IMR-90 (cell line): ENCODE data around the gene MAJIN. TPM values are rescaled to one million over a fixed set of nuclear protein-coding genes. Genes with fewer than 3 reads are reported as not detected.

ENCODE experiments used
- ATAC-seq: fragments of 200-7000 bp; cut with Tn5 transposase; 2 replicates; pipeline ENCODE4 v1.9.1; 2020; ENCODE audit warnings: low read depth, mild to moderate bottlenecking, moderate library complexity
- BruUV-seq: library from RNA; stranded (reverse); fragments of 400-500 nt; replicated peaks from 2 replicates; lab custom pipeline; 2021; lab: Mats Ljungman, UMichigan
- CTCF ChIA-PET: fragments of 300-600 bp; formaldehyde crosslinking; extraction: SDS; loops from one replicate; lab custom pipeline; 2021; ENCODE audit warnings: antibody characterized with exemption; lab: Yijun Ruan, JAX
- POLR2A ChIA-PET: fragments of 300-600 bp; sonication (Branson Sonifier 250); formaldehyde crosslinking; loops from one replicate; lab custom pipeline; 2022; ENCODE audit warnings: antibody characterized with exemption; ENCODE audit not compliant: unreplicated experiment; lab: Charles Lee
- DNase-seq: peaks from one replicate; pipeline ENCODE4 v3.0.0; 2013
- H2AFZ ChIP-seq: replicated peaks from 2 replicates; pipeline ENCODE3; 2013; ENCODE audit warnings: low read length, mild to moderate bottlenecking; ENCODE audit not compliant: poor library complexity
- H2AK5ac ChIP-seq: 2 replicates; pipeline ENCODE4 v1.6.1; 2013; ENCODE audit warnings: low read depth, low read length, inconsistent platforms
- H2AK9ac ChIP-seq: replicated peaks from 2 replicates; pipeline ENCODE3; 2013; ENCODE audit warnings: mild to moderate bottlenecking, low read depth, low read length, moderate library complexity; ENCODE audit not compliant: poor library complexity
- H2BK120ac ChIP-seq: 2 replicates; pipeline ENCODE4 v1.6.1; 2013; ENCODE audit warnings: low read depth, low read length, inconsistent platforms
- H2BK15ac ChIP-seq: 3 replicates; pipeline ENCODE4 v1.6.1; 2013; ENCODE audit warnings: low read depth, low read length, inconsistent platforms
- H2BK20ac ChIP-seq: 2 replicates; pipeline ENCODE4 v1.6.1; 2013; ENCODE audit warnings: low read depth, mild to moderate bottlenecking, inconsistent platforms, low read length, moderate library complexity
- H2BK5ac ChIP-seq: 2 replicates; pipeline ENCODE4 v1.6.1; 2013; ENCODE audit warnings: mild to moderate bottlenecking, low read depth, low read length, inconsistent platforms; ENCODE audit not compliant: poor library complexity, severe bottlenecking
- H3K14ac ChIP-seq: replicated peaks from 2 replicates; pipeline ENCODE4 v1.6.1; 2013; ENCODE audit warnings: low read depth, low read length, inconsistent platforms
- H3K18ac ChIP-seq: 2 replicates; pipeline ENCODE4 v1.6.1; 2013; ENCODE audit warnings: low read depth, low read length, control low read depth
- H3K23ac ChIP-seq: 2 replicates; pipeline ENCODE4 v1.6.1; 2013; ENCODE audit warnings: low read depth, low read length, inconsistent platforms
- H3K27ac ChIP-seq: 2 replicates; pipeline ENCODE4 v1.5.1; 2013; ENCODE audit warnings: mild to moderate bottlenecking, control low read depth, low read length; ENCODE audit not compliant: insufficient read depth
- H3K27me3 ChIP-seq: 2 replicates; pipeline ENCODE4 v1.6.1; 2013; ENCODE audit warnings: low read length; ENCODE audit not compliant: control insufficient read depth, insufficient read depth
- H3K36me3 ChIP-seq: 2 replicates; pipeline ENCODE4 v1.6.1; 2013; ENCODE audit warnings: low read length, mixed read lengths; ENCODE audit not compliant: control insufficient read depth, insufficient read depth
- H3K4ac ChIP-seq: 2 replicates; pipeline ENCODE4 v1.6.1; 2013; ENCODE audit warnings: low read depth, low read length, inconsistent platforms
- H3K4me1 ChIP-seq: 2 replicates; pipeline ENCODE4 v1.6.1; 2013; ENCODE audit warnings: low read length, mixed read lengths; ENCODE audit not compliant: control insufficient read depth, insufficient read depth
- H3K4me2 ChIP-seq: 2 replicates; pipeline ENCODE4 v1.6.1; 2013; ENCODE audit warnings: low read depth, mild to moderate bottlenecking, control low read depth, low read length, moderate library complexity
- H3K4me3 ChIP-seq: 2 replicates; pipeline ENCODE4 v1.5.1; 2013; ENCODE audit warnings: low read depth, mild to moderate bottlenecking, control low read depth, low read length, moderate library complexity; ENCODE audit not compliant: insufficient read depth
- H3K56ac ChIP-seq: 2 replicates; pipeline ENCODE4 v1.6.1; 2013; ENCODE audit warnings: low read length, inconsistent platforms; ENCODE audit not compliant: insufficient read depth; ENCODE audit errors: extremely low read depth
- H3K79me1 ChIP-seq, 2 experiments: 2 replicates each; pipeline ENCODE4 v1.6.1; 2013; ENCODE audit warnings: low read length in 2 of 2, inconsistent platforms in 1 of 2, low read depth in 1 of 2
- H3K9ac ChIP-seq: 2 replicates; pipeline ENCODE4 v1.6.1; 2013; ENCODE audit warnings: low read depth, low read length, control low read depth
- H3K9me1 ChIP-seq: 2 replicates; pipeline ENCODE4 v1.6.1; 2013; ENCODE audit warnings: low read length, inconsistent platforms; ENCODE audit not compliant: insufficient read depth
- H3K9me3 ChIP-seq: 2 replicates; pipeline ENCODE4 v1.6.1; 2013; ENCODE audit warnings: low read length; ENCODE audit not compliant: control insufficient read depth, insufficient read depth
- H4K20me1 ChIP-seq: 2 replicates; pipeline ENCODE4 v1.6.1; 2013; ENCODE audit warnings: low read length, inconsistent platforms; ENCODE audit not compliant: insufficient read depth
- H4K5ac ChIP-seq: 2 replicates; pipeline ENCODE4 v1.6.1; 2013; ENCODE audit warnings: mild to moderate bottlenecking, low read depth, low read length, control low read depth
- H4K8ac ChIP-seq, 2 experiments: 2 replicates each; pipeline ENCODE4 v1.6.1; 2013; ENCODE audit warnings: low read depth in 2 of 2, low read length in 2 of 2, control low read depth in 1 of 2, inconsistent platforms in 1 of 2
- H4K91ac ChIP-seq: 2 replicates; pipeline ENCODE4 v1.6.1; 2013; ENCODE audit warnings: low read depth, low read length, inconsistent platforms; ENCODE audit not compliant: insufficient read depth
- BHLHE40 ChIP-seq: fragments of 150-350 bp; IDR thresholded peaks from 2 replicates; pipeline ENCODE4 v1.6.1; 2016; ENCODE audit warnings: mild to moderate bottlenecking, low read depth, low read length
- CHD1 ChIP-seq: IDR thresholded peaks from 2 replicates; pipeline ENCODE4 v1.6.1; 2012; ENCODE audit warnings: low read depth, low read length, improper control_type of control experiment
- FOS ChIP-seq: fragments of 150-350 bp; IDR thresholded peaks from 2 replicates; pipeline ENCODE4 v1.6.1; 2016; ENCODE audit warnings: low read depth, low read length
- MAFK ChIP-seq: IDR thresholded peaks from 2 replicates; pipeline ENCODE4 v1.6.1; 2012; ENCODE audit warnings: low read depth, low read length, improper control_type of control experiment
- MAZ ChIP-seq: IDR thresholded peaks from 2 replicates; pipeline ENCODE4 v1.6.1; 2012; ENCODE audit warnings: low read depth, mild to moderate bottlenecking, low read length, improper control_type of control experiment, moderate library complexity, borderline replicate concordance
- MXI1 ChIP-seq: IDR thresholded peaks from 2 replicates; pipeline ENCODE4 v1.6.1; 2012; ENCODE audit warnings: low read depth, mild to moderate bottlenecking, low read length, moderate library complexity, borderline replicate concordance
- NFE2L2 ChIP-seq: fragments of 150-350 bp; IDR thresholded peaks from 2 replicates; pipeline ENCODE4 v1.6.1; 2016; ENCODE audit warnings: low read depth, mild to moderate bottlenecking, low read length
- RAD21 ChIP-seq: IDR thresholded peaks from 2 replicates; pipeline ENCODE4 v1.6.1; 2012; ENCODE audit warnings: low read length, improper control_type of control experiment
- RCOR1 ChIP-seq: IDR thresholded peaks from 2 replicates; pipeline ENCODE4 v1.6.1; 2012; ENCODE audit warnings: mild to moderate bottlenecking, low read length, improper control_type of control experiment; ENCODE audit not compliant: insufficient replicate concordance
- RFX5 ChIP-seq: IDR thresholded peaks from 2 replicates; pipeline ENCODE4 v1.8.0; 2012; ENCODE audit warnings: low read depth, mild to moderate bottlenecking, low read length, moderate library complexity
- SMC3 ChIP-seq: fragments of 150-350 bp; IDR thresholded peaks from 2 replicates; pipeline ENCODE4 v1.6.1; 2016; ENCODE audit warnings: low read depth, mild to moderate bottlenecking, antibody characterized with exemption, low read length, moderate library complexity
- USF2 ChIP-seq: fragments of 150-350 bp; IDR thresholded peaks from 2 replicates; pipeline ENCODE4 v1.6.1; 2017; ENCODE audit warnings: mild to moderate bottlenecking, antibody characterized with exemption, low read length, low read depth
- WGBS, 2 experiments: methylation state at CpG; one replicate each; pipeline versions ENCODE4 v1.1.5 to v1.1.7; 2013; ENCODE audit warnings: missing lambda C conversion rate in 2 of 2; ENCODE audit not compliant: insufficient read length in 1 of 2; ENCODE audit errors: extremely low coverage in 2 of 2; 5-methylcytosine and 5-hydroxymethylcytosine counted together
- dilution Hi-C: fragments of 300-500 bp; cut with HindIII; formaldehyde crosslinking; loops from one replicate; pipeline ENCODE4 v1.14.3; 2018; ENCODE audit warnings: low sequenced_read_pairs; ENCODE audit not compliant: unreplicated experiment
- in situ Hi-C: fragments of 300-500 bp; cut with MboI; formaldehyde crosslinking; loops from 3 replicates; pipeline ENCODE4 v1.14.3; 2019; ENCODE audit warnings: low sequenced_read_pairs, inconsistent platforms, mixed read lengths
- intact Hi-C: fragments of 100-400 bp; cut with micrococcal nuclease; formaldehyde crosslinking; loops from 2 replicates; pipeline ENCODE4 v1.10.0; 2022
- polyA plus RNA-seq, 3 experiments: library from polyadenylated mRNA; depleted of rRNA; stranded (reverse); fragments of >200 nt; gene quantifications; 2 replicates each; pipeline ENCODE4 v1.2.3, GENCODE V29; 2012; ENCODE audit warnings: low replicate concordance in 1 of 3
- total RNA-seq: library from RNA; depleted of rRNA; stranded (reverse); fragments of >200 nt; gene quantifications from 2 replicates; pipeline ENCODE4 v1.2.3, GENCODE V29; 2012

Gene MAJIN
- total and polyA plus RNA-seq, 2 of the 4 experiments (the other 2 are of a cell fraction): not detected

DNA sequence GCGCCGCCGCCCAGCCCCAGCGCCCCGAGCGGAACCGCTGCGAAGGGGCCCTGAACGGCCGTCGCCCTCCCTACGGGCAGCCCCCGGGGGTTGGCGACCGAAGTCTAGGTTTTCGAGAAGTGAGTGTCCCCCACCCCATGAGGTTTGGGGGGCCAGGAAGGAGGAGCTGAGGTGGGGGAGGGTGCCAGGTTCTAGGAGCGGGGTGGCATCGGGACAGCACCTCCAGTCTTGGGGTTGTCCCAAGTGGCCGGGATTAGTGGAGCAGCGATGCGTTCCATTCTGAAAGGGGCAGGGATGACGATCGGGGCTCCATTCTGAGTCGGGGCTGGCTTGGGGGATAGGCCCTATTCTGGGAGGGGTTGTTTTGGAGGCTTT is 47.0 kb downstream of the MAJIN start:
- intact Hi-C loops (loop anchor here (1.0 to 2.0 kb wide), 2 partner anchors 78 to 82 kb away; no protein-coding TSS in a partner anchor), in situ Hi-C loops (loop anchor here (5.0 kb wide), 1 partner anchor 82 kb away; no protein-coding TSS in a partner anchor), dilution Hi-C loops (no loop called here)
- H3K4me3 ChIP-seq: peak overlapping the region; percentile 83
- peak overlapping the region; percentile 64 for H3K4ac ChIP-seq
- H2BK15ac ChIP-seq: no peak overlapping the region
- no peak overlapping the region for H3K18ac ChIP-seq
- H3K23ac ChIP-seq: peak overlapping the region; percentile 86
- H3K36me3 ChIP-seq: peaks cover 20% of the 10 kb centered on the region
- DNase-seq: no peak
- H4K20me1 ChIP-seq: peaks cover 2% of the 10 kb centered on the region
- no peaks in the 10 kb centered on the region for H3K27me3 ChIP-seq
- H2BK5ac ChIP-seq: peak overlapping the region; percentile 32
- peak; percentile 12; the same call in 1 of the 2 replicates for ATAC-seq
- 0 out of 2 replicates have a peak, but pooled peaks cover 6% of the 10 kb centered on the region for H3K9me1 ChIP-seq
- H2BK20ac ChIP-seq: no peak overlapping the region
- H4K8ac ChIP-seq: peak overlapping the region in 1 of 2 experiments; percentile 40; a peak in 2 of 4 replicates
- H2AK9ac ChIP-seq: peak overlapping the region; percentile 96
- peak overlapping the region; percentile 92 for H3K14ac ChIP-seq
- peak overlapping the region; percentile 44 for H3K27ac ChIP-seq
- no peak overlapping the region for H2BK120ac ChIP-seq
- no peak for TF ChIP-seq BHLHE40
- no peak for TF ChIP-seq RFX5
- TF ChIP-seq FOS: no peak
- TF ChIP-seq NFE2L2: no peak
- TF ChIP-seq CHD1: no peak
- no peak for TF ChIP-seq MAFK
- no peak for TF ChIP-seq SMC3
- no peak for TF ChIP-seq MAZ
- TF ChIP-seq MXI1: no peak
- TF ChIP-seq USF2: no peak
- TF ChIP-seq RAD21: no peak
- no peak for TF ChIP-seq RCOR1
- ChIA-PET CTCF (interaction anchor here (1.5 kb wide), 1 partner anchor 72 kb away, joined by 3 read pairs; the partner anchor contains the start of gene BATF2), POLR2A (no interaction called here)
- H3K4me1 ChIP-seq: peaks cover 7% of the 10 kb centered on the region
- peak overlapping the region; percentile 81 for H3K9ac ChIP-seq
- H3K79me1 ChIP-seq: peaks cover 5 to 33% of the 10 kb centered on the region in 2 experiments; a peak in 3 of 4 replicates
- H3K9me3 ChIP-seq: no peaks in the 10 kb centered on the region
- no TSS peak for BruUV-seq
- peak overlapping the region; percentile 17; the same call in 1 of the 2 replicates for H2AK5ac ChIP-seq
- H3K56ac ChIP-seq: peak overlapping the region; percentile 54; the same call in 1 of the 2 replicates
- 0 out of 2 replicates have a peak overlapping the region, but pooled peaks have one; percentile 3 for H4K5ac ChIP-seq
- H3K4me2 ChIP-seq: peak overlapping the region; percentile 96
- H4K91ac ChIP-seq: peak overlapping the region; percentile 36; the same call in 1 of the 2 replicates
- WGBS, 2 experiments: 0% methylated on average over 8 of the region's 24 CpGs; no CpG with 5 or more reads in 1 of the 2 experiments
- peak overlapping the region; percentile 100 for H2AFZ ChIP-seq
